Peyer's patch (tissue), 4 donors: ENCODE results near the gene FREM3. TPM values are rescaled to one million over a fixed set of nuclear protein-coding genes. Genes with fewer than 3 reads are reported as not detected.

Experiments used
- DNase-seq, 3 donors: peaks; one replicate each; pipeline ENCODE4 v3.0.0-alpha.2; 2017 to 2019
- H3K27ac ChIP-seq, 4 donors: fragments of 200-600 bp; sonication (generic); one replicate each; pipeline ENCODE4 v1.5.1; 2016 to 2019
- H3K27me3 ChIP-seq, 2 donors: fragments of 200-600 bp; sonication (generic); one replicate each; pipeline ENCODE4 v1.5.1; 2019
- H3K36me3 ChIP-seq, 3 donors: fragments of 200-600 bp; sonication (generic); one replicate each; pipeline ENCODE4 v1.5.1; 2016 to 2019
- H3K4me1 ChIP-seq, 4 donors: fragments of 200-600 bp; sonication (generic); one replicate each; pipeline ENCODE4 v1.5.1; 2016 to 2019
- H3K4me3 ChIP-seq, 4 donors: fragments of 200-600 bp; sonication (generic); 1 replicate in 3 of 4; 2 replicates in 1 of 4; pipeline ENCODE4 v1.5.1; 2016 to 2019; ENCODE audit warnings: mild to moderate bottlenecking in 1 of 4
- H3K9me3 ChIP-seq, 4 donors: fragments of 200-600 bp; sonication (generic); one replicate each; pipeline ENCODE4 v1.5.1; 2016 to 2019; ENCODE audit warnings: mild to moderate bottlenecking in 1 of 4
- POLR2A ChIP-seq, 2 donors: fragments of 450-650 bp; IDR thresholded peaks; one replicate each; pipeline ENCODE4 v1.5.1; 2017; ENCODE audit warnings: antibody characterized with exemption in 2 of 2, mild to moderate bottlenecking in 2 of 2, moderate library complexity in 2 of 2
- total RNA-seq, 4 donors: library from RNA; depleted of rRNA; stranded (reverse); fragments of >200 nt; gene quantifications; one replicate each; pipeline ENCODE4 v1.1.0, GENCODE V29; 2016
- TF ChIP-seq, protein P1 (sequence below), 6 experiments: fragments of 450-650 bp in 4 of 6; fragments of 200-600 bp in 2 of 6; sonication (generic) in 1 of 6; IDR thresholded peaks; one replicate each; pipeline ENCODE4 v1.5.1; 2017 to 2019; ENCODE audit warnings: antibody characterized with exemption in 6 of 6, mild to moderate bottlenecking in 3 of 6, moderate library complexity in 1 of 6

FREM3 gene
- total RNA-seq, 4 donors from 2014 or later: 0.83 TPM; not detected in 3

DNA sequence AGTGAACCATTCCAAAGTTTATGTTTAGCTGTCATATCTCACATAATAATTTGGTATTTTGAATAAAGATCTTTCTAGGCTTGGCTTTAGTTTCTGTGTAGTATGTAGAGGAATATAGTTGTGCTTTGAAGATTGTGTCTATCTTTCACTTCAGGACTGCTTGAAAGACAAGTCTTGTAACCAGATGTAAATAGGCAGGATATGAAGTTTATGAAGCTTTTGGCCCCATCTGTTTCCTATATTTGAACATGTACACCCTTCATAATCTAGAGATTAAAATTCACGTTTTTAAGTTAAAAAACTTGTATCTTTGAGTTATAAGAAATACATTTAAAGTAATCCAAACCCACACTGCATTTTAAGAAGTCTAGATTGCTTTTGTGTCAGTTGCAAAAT is 11.7 kb upstream of the FREM3 start:
- TF ChIP-seq POLR2A (IDR thresholded peaks at IDR 0.05): no peak
- TF ChIP-seq, protein P1, sequence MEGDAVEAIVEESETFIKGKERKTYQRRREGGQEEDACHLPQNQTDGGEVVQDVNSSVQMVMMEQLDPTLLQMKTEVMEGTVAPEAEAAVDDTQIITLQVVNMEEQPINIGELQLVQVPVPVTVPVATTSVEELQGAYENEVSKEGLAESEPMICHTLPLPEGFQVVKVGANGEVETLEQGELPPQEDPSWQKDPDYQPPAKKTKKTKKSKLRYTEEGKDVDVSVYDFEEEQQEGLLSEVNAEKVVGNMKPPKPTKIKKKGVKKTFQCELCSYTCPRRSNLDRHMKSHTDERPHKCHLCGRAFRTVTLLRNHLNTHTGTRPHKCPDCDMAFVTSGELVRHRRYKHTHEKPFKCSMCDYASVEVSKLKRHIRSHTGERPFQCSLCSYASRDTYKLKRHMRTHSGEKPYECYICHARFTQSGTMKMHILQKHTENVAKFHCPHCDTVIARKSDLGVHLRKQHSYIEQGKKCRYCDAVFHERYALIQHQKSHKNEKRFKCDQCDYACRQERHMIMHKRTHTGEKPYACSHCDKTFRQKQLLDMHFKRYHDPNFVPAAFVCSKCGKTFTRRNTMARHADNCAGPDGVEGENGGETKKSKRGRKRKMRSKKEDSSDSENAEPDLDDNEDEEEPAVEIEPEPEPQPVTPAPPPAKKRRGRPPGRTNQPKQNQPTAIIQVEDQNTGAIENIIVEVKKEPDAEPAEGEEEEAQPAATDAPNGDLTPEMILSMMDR (IDR thresholded peaks at IDR 0.05): no peak
- H3K9me3 ChIP-seq: no peaks in the 10 kb centered on the region
- no peak for DNase-seq
- H3K27ac ChIP-seq: no peak overlapping the region
- no peaks in the 10 kb centered on the region for H3K27me3 ChIP-seq
- H3K4me3 ChIP-seq: no peak overlapping the region
- no peaks in the 10 kb centered on the region for H3K4me1 ChIP-seq
- H3K36me3 ChIP-seq: no peaks in the 10 kb centered on the region

DNA sequence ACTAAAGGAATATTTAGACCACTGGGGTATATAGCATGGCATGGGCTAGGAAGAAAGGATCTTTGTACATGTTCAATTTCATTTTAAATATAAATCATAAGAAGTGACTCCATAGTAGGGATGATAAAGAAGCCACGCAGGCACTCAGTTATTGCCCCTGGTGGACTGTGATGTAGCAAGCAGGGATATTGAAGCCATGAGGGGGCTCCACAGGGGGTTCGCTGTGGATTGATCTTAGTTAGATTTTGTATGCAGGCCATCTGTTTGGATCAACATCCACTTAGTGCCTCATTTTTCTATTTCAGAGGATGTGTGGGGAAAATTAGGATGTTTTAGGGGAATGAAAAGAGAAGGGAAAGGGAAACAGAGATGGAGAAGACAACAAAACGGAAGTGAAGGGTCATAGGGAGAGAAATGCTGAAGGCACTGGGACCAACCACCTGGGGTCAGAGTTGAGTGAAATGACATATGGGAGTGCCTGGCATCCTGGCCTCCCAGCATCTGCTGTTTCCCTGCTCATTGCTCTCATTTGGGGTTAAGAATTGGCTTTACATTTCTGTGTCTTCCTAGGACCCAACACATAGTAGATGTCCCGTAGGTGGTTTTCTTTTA is 11.2 kb upstream of the FREM3 start:
- no peaks in the 10 kb centered on the region for H3K4me1 ChIP-seq
- H3K9me3 ChIP-seq: no peaks in the 10 kb centered on the region
- no peak for DNase-seq
- no peaks in the 10 kb centered on the region for H3K36me3 ChIP-seq
- TF ChIP-seq, protein P1 (IDR thresholded peaks at IDR 0.05): no peak
- no peak for TF ChIP-seq POLR2A (IDR thresholded peaks at IDR 0.05)
- H3K27me3 ChIP-seq: no peaks in the 10 kb centered on the region
- no peak overlapping the region for H3K27ac ChIP-seq
- H3K4me3 ChIP-seq: no peak overlapping the region

DNA sequence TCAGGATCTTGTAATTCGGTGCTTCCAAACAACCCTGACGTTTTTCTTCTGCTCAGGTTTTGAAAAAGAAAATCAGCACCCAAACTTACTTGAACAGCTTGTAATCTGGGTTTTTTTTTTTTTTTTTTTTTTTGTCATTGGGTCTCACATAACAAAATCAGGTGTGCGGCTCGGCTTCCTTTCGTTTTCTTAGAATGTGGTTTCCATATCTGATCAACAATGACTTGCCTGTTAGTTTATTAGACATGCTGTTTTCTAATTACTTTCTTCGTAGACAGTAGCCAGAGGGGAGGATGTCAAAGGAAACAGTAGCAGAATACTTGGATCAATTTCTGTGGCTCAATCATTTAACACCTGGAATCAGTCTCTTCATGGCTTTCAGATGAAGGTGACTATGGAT is 890 bp upstream of the FREM3 start:
- Histone ChIP-seq H3K4me1 (no peaks in the 10 kb centered on the region), H3K27me3 (peaks cover 0 to 7% of the 10 kb centered on the region in 2 donors), H3K9me3 (no peaks in the 10 kb centered on the region), H3K36me3 (no peaks in the 10 kb centered on the region), H3K4me3 (no peak overlapping the region), H3K27ac (no peak overlapping the region)
- TF ChIP-seq, protein P1 (IDR thresholded peaks at IDR 0.05): no peak
- no peak for TF ChIP-seq POLR2A (IDR thresholded peaks at IDR 0.05)
- DNase-seq: no peak

DNA sequence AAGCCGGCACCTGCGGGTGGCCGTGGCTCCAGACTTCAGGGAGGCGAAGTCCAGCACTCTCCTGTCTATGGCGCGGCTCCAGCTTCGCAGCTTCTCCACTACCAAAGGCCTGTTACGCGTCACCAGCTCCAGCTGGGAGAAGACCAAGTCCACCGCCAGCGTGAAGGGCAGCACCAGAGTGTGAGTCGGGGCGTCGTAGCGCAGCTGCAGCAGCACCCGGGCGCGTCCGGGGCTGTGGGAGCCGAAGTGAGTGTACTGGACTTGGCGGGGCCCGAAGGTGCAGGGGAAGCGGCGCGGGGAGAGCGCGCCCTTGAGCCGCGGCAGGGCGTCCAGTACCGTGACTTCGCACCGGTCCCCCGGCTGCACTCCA is 444 bp downstream of the FREM3 start:
- no peaks in the 10 kb centered on the region for H3K9me3 ChIP-seq
- no peak for TF ChIP-seq POLR2A (IDR thresholded peaks at IDR 0.05)
- TF ChIP-seq, protein P1 (IDR thresholded peaks at IDR 0.05): no peak
- peaks cover 0 to 7% of the 10 kb centered on the region in 2 donors for H3K27me3 ChIP-seq
- peak overlapping the region in 3 of 4 donors; percentile 5 to 37 (median 27) for H3K4me3 ChIP-seq
- no peak overlapping the region for H3K27ac ChIP-seq
- no peaks in the 10 kb centered on the region for H3K36me3 ChIP-seq
- no peaks in the 10 kb centered on the region for H3K4me1 ChIP-seq
- no peak for DNase-seq

DNA sequence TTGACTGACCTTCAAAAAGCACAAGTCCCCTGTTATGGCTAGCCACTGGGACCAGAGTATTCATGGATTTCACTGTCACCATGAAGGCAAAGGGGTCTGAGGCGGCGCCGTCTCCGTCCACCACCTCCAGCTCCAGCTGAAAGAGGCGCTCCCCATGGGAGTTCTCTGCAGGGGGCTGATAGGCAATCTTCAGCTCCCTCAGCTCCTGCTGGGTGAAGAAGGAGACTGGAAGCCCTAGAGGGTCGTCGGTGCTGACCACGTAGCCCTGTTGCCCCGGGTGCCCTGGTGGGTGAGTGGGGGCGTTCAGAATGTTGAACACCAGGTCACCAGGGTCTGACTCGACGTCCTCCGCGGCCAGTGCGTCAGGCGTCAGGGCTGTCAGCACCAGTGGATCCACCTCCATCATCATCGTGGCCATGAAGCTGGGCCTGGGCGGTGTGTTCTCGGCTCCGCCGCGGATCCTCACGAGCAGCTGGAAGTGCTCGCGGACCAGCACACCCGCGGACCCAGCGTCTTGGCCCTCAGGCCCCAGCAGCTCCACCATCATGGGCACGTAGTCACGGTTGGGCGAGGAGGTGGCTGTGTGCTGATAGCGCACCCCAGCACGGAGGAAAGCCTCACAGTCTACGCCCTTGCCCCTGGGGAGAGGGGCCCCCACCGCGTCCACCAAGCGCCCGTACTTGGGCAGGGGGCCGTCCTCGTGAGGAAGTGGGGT is 987 bp downstream of the FREM3 start:
- no peak for DNase-seq
- TF ChIP-seq POLR2A (IDR thresholded peaks at IDR 0.05): no peak
- TF ChIP-seq, protein P1 (IDR thresholded peaks at IDR 0.05): no peak
- H3K36me3 ChIP-seq: no peaks in the 10 kb centered on the region
- H3K9me3 ChIP-seq: no peaks in the 10 kb centered on the region
- no peaks in the 10 kb centered on the region for H3K4me1 ChIP-seq
- H3K27ac ChIP-seq: no peak overlapping the region
- H3K27me3 ChIP-seq: peaks cover 0 to 7% of the 10 kb centered on the region in 2 donors
- H3K4me3 ChIP-seq: peak overlapping the region in 2 of 4 donors; percentile 5 to 37
